ENCODE data around the gene NOL4L. TPM values are rescaled to one million over a fixed set of nuclear protein-coding genes. Genes with fewer than 3 reads are reported as not detected.

The NOL4L gene
- total RNA-seq, 2 experiments from 2014 or later, result 15.2 to 18.3 TPM

DNA sequence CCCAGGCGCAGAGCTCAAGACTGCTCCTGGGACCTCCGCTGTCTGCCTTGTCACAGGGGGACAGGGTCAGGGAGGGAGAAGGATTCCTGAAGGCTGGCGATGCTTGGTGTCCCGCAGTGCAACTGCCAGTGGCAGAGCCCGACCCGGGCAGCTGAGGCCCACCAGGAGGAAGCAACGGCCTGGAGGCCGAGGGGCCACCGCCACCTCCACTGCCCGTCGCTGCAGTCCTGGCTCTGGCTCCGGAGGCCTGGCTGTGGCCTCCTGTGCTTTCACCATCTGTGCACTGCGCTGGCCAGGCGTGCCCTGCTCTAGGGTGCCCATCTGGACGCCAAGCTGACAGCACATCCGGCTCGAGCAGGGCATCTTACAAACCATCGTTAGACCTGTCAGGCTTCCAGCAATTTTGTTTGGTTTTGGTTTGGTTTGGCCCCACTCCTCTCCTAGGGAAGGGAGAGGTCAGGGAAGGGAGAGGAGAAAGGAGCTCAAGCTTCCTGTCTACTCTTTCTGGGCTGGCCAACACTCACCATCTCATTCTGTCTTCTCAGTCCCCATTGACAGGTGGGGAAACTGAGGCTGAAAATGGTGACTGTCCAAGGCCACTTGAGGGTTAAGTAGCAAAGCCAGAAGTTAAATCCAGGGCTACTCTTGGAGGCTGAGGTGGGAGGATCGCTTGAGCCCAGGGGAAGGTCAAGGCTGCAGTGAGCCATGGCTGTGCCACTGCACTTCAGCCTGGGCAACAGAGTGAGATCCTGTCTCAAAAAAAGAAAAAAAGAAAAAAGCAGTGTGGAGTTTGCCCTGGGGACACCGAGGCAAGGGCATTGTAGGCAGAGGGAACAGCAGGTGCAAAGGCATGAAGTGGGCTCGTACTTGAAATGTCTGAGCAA, 37.7 kb upstream of the NOL4L start:
- Mint-ChIP-seq H3K27ac (no peak overlapping the region), H3K4me1 (peaks cover 5% of the 10 kb centered on the region), H3K36me3 (no peaks in the 10 kb centered on the region), H3K9me3 (ENCODE audit: low read depth) (no peaks in the 10 kb centered on the region), H3K27me3 (peaks cover 3% of the 10 kb centered on the region), H3K4me3 (no peak overlapping the region)
- DNase-seq (no peak), ATAC-seq (no peak)
- CTCF ChIA-PET, result no interaction called here

DNA sequence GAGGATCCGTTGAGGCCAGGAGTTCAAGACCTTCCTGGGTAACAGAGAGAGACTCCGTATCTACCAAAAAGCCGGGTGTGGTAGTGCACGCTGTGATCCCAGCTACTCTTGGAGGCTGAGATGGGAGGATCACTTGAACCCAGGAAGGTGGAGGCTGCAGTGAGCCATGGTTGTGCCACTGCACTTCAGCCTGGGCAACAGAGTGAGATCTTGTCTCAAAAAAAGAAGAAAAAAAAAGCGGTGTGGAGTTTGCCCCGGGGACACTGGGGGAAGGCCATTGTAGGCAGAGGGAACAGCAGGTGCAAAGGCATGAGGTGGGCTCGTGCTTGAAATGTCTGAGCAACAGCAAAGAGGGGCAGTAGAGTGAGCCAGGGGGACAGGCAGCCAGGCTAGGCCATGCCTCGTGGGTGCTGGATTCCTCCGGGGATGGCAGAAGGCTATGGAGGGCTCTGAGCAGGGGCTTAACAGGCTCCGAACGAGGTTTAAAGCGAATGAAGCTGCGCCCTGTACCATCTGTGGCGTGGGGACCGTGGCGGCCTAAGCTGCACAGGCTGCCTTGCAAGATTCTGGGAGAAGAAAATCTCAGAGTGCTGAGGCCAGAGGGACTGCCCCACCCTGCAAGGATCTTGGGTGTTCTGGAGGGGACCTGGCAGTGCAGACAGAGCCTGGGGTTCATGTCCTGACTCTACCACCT, 36.9 kb upstream of the NOL4L start:
- H3K27me3 Mint-ChIP-seq, result peaks cover 3% of the 10 kb centered on the region
- peak; percentile 26 for ATAC-seq
- no peak for DNase-seq
- no peak overlapping the region for H3K27ac Mint-ChIP-seq
- no peaks in the 10 kb centered on the region for H3K36me3 Mint-ChIP-seq
- CTCF ChIA-PET, result no interaction called here
- no peak overlapping the region for H3K4me3 Mint-ChIP-seq
- H3K9me3 Mint-ChIP-seq (ENCODE audit: low read depth), result no peaks in the 10 kb centered on the region
- no peaks in the 10 kb centered on the region for H3K4me1 Mint-ChIP-seq

DNA sequence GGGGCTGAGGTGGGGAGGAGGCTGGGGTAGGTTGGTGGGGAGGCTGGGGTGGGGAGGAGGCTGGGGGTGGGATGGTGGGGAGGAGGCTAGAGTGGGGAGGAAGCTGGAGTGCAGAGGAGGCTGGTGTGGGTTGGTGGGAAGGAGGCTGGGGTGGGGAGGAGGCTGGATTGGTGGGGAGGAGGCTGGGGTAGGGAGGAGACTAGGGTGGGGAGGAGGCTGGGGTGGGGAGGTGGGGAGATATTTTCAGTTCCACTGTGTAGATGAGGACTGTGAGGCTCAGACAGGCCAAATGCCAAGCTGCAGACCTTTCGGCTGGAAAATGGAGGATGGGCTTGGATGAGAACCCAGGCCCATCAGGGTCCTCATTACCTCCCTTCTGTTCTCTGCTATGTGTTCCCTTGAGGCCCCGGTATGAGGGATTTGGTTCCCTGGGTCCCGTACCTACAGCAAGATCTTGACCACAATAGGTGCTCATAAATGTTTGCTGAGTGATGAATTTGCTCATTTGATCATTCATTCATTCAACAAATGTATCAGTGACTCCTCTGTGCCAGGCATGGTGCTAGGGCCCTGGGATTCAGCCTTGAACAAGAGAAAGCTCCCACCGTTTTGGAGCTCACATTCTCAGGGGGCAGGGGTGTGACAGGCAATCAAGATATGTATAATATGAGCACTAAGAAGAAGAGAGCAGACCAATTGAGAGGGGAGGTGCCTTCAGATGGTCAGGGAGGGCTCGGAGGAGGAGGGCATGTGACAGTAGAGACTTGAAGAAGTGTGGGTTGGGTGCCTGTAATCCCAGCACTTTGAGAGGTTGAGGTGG, 36.1 kb upstream of the NOL4L start:
- no peaks in the 10 kb centered on the region for H3K36me3 Mint-ChIP-seq
- H3K4me3 Mint-ChIP-seq, result no peak overlapping the region
- no peaks in the 10 kb centered on the region for H3K4me1 Mint-ChIP-seq
- no peak for ATAC-seq
- no peaks in the 10 kb centered on the region for H3K9me3 Mint-ChIP-seq (ENCODE audit: low read depth)
- H3K27me3 Mint-ChIP-seq, result peaks cover 3% of the 10 kb centered on the region
- no peak for DNase-seq
- CTCF ChIA-PET, result no interaction called here
- no peak overlapping the region for H3K27ac Mint-ChIP-seq

DNA sequence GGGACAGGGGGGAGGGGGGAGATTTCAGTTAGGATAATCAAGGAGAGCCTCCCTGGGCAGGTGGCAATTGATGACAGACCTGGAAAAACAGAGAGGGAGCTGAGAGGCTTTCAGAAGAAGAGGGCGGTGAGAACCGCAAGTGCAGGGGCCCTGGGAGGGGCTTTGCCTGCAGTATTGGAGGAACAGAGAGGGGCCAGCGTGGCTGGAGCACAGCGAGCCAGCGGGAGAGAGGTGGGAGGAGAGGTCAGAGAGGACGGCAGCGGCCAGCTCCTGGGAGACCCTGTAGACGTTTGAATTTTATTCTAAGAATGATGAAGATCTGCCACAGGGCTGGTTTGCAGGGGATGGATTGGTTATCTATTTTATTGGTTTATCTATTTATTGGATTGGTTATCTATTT, 34.5 kb upstream of the NOL4L start:
- ATAC-seq (no peak), DNase-seq (no peak)
- CTCF ChIA-PET, result no interaction called here
- H3K36me3 Mint-ChIP-seq, result no peaks in the 10 kb centered on the region
- H3K9me3 Mint-ChIP-seq (ENCODE audit: low read depth), result no peaks in the 10 kb centered on the region
- H3K27ac Mint-ChIP-seq, result no peak overlapping the region
- H3K4me3 Mint-ChIP-seq, result no peak overlapping the region
- no peaks in the 10 kb centered on the region for H3K27me3 Mint-ChIP-seq
- H3K4me1 Mint-ChIP-seq, result no peaks in the 10 kb centered on the region

DNA sequence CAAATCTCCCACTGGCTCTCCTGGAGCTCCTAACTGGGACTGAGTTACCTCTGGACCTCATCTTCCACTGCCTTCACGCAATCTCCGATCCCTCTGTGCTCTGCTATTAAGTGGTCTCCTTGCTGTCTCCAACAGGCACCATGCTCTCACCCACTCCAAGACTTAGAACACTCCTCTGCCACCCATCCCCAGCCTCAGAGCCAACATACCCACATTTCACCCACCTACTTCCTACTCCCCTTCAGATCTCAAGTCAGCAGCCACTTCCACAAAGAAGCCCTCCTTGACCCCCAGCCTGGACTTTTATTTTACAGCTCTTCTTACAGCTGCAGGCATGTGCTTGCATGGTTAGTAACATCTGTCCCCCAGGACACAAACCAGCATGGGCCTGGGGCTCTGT, 29.6 kb upstream of the NOL4L start:
- H3K27ac Mint-ChIP-seq, result no peak overlapping the region
- H3K36me3 Mint-ChIP-seq, result no peaks in the 10 kb centered on the region
- H3K4me3 Mint-ChIP-seq, result no peak overlapping the region
- no peaks in the 10 kb centered on the region for H3K4me1 Mint-ChIP-seq
- ATAC-seq (no peak), DNase-seq (no peak)
- H3K9me3 Mint-ChIP-seq (ENCODE audit: low read depth), result peaks cover 2% of the 10 kb centered on the region
- H3K27me3 Mint-ChIP-seq, result no peaks in the 10 kb centered on the region
- CTCF ChIA-PET, result no interaction called here

DNA sequence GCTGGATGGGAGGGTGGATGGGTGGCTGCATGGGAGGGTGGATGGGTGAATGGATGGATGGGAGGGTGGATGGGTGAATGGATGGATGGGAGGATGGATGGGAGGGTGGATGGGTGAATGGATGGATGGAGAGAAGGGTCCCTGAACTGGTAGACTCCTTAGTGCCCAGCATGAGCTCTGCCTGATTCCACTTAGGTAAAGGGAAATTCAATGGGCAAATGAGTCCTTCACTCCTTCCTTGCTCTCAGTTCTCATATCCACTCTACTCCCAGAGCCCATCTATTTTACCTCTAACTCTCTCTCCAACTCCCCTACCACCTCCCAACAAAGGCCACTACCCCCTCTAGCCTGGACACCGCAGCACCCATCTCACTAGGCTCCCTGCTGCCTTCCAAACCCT, 29.2 kb upstream of the NOL4L start:
- DNase-seq (no peak), ATAC-seq (no peak)
- Mint-ChIP-seq H3K27ac (no peak overlapping the region), H3K4me1 (no peaks in the 10 kb centered on the region), H3K36me3 (no peaks in the 10 kb centered on the region), H3K27me3 (no peaks in the 10 kb centered on the region), H3K4me3 (no peak overlapping the region), H3K9me3 (ENCODE audit: low read depth) (peaks cover 2% of the 10 kb centered on the region)
- CTCF ChIA-PET, result no interaction called here

DNA sequence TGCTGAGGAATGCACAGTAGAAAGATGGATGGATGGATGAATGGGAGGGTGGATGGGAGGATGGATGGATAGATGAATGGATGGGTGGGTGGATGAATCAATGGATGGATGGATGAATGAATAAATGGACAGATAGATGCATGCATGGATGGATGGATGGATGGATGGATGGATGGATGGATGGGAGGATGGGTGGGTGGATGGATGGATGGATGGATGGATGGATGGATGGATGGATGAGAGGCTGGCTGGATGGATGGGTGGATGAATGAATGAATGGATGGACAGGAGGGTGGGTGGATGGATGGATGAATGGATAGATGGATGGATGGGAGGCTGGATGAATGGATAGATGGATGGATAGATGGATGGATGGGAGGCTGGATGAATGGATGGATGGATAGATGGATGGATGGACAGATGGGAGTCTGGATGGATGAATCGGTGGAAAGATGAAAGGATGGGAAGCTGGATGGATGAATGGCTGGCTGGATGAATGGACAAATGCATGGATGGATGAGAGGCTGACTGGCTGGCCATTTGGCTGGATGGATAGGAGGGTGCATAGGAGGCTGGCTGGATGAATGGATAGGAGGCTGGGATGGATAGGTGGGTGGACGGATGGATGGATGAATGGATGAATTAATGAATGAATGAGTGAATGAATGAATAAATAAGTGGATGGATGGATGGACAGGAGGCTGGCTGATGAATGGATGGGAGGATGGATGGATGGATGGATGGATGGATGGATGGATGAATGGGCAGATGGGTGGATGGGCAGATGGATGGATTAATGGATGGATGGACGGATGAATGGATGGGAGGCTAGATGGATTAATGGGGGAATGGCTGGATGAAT, 28.3 kb upstream of the NOL4L start:
- Mint-ChIP-seq H3K9me3 (ENCODE audit: low read depth) (peaks cover 2% of the 10 kb centered on the region), H3K36me3 (no peaks in the 10 kb centered on the region), H3K4me3 (no peak overlapping the region), H3K4me1 (no peaks in the 10 kb centered on the region), H3K27me3 (no peaks in the 10 kb centered on the region), H3K27ac (no peak overlapping the region)
- CTCF ChIA-PET, result no interaction called here
- ATAC-seq (no peak), DNase-seq (no peak)

DNA sequence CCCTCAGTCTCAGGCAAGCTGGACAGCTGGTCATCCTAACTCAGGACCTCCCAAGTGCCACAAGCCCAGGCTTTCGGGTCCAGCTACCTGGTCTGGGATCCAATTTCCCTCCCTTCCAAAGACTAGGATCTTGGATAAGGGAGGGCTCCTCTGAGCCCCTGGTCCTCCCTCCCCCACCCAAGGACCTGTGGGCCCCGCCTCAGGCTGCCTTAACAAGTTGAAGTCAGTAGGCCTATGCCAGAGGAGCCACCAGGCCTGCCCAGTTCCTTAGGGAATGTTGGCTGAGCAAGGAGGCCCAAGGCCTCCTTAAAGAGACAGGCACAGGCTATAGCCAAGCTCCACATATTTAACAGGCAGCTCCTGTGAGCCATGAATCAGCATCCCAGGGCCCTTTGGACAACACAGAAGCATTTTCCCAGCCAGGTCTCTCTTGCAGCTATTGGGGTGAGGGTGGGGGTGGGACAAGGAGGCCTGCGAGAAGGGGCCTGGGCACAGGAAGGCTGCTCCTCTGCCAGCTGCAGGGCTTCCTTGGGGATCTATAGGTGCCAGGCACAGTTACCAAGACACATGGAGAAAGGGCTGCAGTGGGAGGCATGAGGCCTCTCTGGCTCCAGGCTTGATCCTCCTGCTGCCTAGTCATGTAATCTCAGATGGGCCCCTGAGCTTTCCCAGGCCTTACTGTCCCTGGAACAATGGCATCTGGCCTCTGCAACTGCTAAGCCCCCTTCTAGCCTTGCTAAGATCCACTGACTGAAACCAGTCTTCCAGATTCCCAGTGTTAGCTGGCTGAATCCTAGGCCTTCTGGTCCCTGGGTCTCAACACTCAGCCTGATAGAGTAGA, 27.4 kb upstream of the NOL4L start:
- Mint-ChIP-seq H3K4me3 (no peak overlapping the region), H3K27me3 (no peaks in the 10 kb centered on the region), H3K36me3 (no peaks in the 10 kb centered on the region), H3K9me3 (ENCODE audit: low read depth) (peaks cover 2% of the 10 kb centered on the region), H3K27ac (no peak overlapping the region), H3K4me1 (no peaks in the 10 kb centered on the region)
- ATAC-seq (no peak), DNase-seq (no peak)
- CTCF ChIA-PET, result no interaction called here

DNA sequence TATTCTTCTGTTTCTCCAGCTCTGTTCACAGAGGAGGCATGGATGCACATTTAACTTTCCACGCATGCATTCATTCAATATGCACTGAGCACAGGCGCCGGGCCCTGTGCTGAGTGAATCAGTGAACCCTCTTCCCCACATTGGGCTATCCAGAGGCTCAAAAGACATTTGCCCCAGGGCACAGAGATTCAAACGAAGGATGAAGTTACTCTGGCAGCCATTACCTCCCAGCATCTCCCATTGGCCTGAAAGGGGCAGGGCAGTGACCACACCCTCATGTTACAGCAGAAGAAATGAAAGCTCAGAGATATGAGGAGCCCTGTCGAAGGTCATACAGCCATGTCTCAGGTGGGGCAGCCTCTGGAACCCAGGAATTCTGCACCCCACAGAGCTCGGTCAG, 26.7 kb upstream of the NOL4L start:
- H3K4me3 Mint-ChIP-seq, result no peak overlapping the region
- H3K9me3 Mint-ChIP-seq (ENCODE audit: low read depth), result peaks cover 2% of the 10 kb centered on the region
- no peaks in the 10 kb centered on the region for H3K36me3 Mint-ChIP-seq
- CTCF ChIA-PET, result no interaction called here
- no peak for ATAC-seq
- H3K27ac Mint-ChIP-seq, result no peak overlapping the region
- no peak for DNase-seq
- no peaks in the 10 kb centered on the region for H3K27me3 Mint-ChIP-seq
- no peaks in the 10 kb centered on the region for H3K4me1 Mint-ChIP-seq

DNA sequence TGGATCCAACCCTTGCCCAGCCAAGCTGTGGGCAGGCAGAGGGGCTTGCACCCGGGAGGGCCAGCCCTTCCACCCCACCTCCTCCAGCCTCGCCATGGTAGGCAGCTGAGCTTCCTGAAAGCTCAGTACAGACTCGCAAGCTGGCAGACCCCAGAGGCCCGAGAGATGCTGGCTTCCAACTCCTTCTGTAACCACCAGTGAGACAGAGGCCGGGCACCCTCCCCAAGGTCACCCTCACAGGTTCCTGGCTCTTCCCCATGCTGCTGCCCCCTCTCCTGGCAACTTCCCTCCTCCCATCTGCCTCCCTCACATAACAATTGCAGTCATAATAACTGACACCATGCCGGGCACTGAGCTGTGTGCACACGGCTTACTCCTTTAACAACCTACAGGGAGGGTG, 26.2 kb upstream of the NOL4L start:
- Mint-ChIP-seq H3K9me3 (ENCODE audit: low read depth) (peaks cover 2% of the 10 kb centered on the region), H3K4me1 (no peaks in the 10 kb centered on the region), H3K27me3 (no peaks in the 10 kb centered on the region), H3K27ac (no peak overlapping the region), H3K4me3 (no peak overlapping the region), H3K36me3 (no peaks in the 10 kb centered on the region)
- ATAC-seq (no peak), DNase-seq (no peak)
- CTCF ChIA-PET, result no interaction called here

DNA sequence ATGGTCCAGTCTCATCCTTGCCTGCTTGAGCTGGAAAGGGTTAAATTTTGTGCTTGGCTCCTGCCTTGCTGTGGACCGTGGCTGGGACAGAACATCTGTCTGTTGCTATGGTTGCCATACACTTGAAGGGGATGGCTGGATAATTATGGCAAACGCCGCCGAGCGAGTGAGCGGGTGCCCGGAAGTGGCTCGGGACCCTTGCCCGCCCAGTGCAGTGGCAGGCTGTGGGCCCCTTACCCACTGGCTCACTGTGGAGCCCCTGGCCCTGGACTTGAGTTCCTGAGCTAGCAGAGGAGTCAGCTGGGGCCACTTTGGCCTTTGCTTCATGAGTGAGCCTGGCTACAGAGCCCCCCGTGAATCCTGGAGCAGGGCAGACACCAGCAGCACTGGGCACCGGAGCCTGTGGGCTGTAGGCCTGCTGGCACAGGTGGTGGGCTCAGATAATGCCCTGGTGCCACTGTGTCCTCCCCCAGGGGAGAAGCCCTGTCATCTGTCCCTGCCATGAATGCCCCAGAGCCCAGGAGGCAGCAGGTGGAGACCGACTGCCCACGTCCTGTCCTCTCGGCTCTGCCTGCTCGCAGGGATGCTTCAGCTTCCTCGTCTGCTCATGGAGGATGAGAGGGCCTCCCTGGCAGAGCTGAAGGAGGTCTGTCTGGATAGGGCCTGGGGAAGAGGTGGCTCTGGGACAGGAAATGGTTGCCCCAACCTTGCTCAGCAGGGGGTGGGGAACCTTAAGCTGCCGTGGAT, 25.5 kb upstream of the NOL4L start:
- Mint-ChIP-seq H3K4me3 (no peak overlapping the region), H3K4me1 (no peaks in the 10 kb centered on the region), H3K36me3 (no peaks in the 10 kb centered on the region), H3K27ac (no peak overlapping the region), H3K27me3 (no peaks in the 10 kb centered on the region), H3K9me3 (ENCODE audit: low read depth) (peaks cover 2% of the 10 kb centered on the region)
- CTCF ChIA-PET, result interaction anchor here (0.5 kb wide), 1 partner anchor 126 kb away, joined by 3 read pairs; no protein-coding TSS in a partner anchor
- ATAC-seq, result no peak
- no peak for DNase-seq

DNA sequence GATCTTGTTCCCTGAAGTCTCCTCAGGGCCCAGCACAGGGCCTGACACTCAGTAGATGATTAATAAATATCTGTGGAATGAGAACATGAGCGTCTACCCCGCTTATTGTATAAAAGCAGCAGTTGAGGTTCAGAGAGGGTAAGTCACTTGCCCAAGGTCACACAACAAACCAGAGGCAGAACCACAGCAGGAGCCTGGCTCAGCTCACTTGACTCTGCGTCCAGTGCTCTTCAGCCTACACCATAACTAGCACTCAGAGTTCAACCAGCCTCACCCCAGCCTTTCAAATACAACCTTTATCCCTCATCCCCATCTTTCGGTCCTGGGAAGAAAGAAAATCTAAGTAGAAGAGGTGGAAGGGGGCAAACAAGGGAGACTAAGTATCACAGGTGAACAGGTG, 24.9 kb upstream of the NOL4L start:
- no peak overlapping the region for H3K27ac Mint-ChIP-seq
- ATAC-seq, result no peak
- H3K27me3 Mint-ChIP-seq, result no peaks in the 10 kb centered on the region
- H3K4me1 Mint-ChIP-seq, result no peaks in the 10 kb centered on the region
- H3K4me3 Mint-ChIP-seq, result no peak overlapping the region
- CTCF ChIA-PET, result no interaction called here
- H3K36me3 Mint-ChIP-seq, result no peaks in the 10 kb centered on the region
- peaks cover 2% of the 10 kb centered on the region for H3K9me3 Mint-ChIP-seq (ENCODE audit: low read depth)
- DNase-seq, result no peak
